ENCODE measurements around the gene OSTN.
"Not testable (repeated sequence)": the region's sequence is repeated elsewhere in the genome, so short reads cannot be mapped to it uniquely, and the experiment has no call there.

DNA sequence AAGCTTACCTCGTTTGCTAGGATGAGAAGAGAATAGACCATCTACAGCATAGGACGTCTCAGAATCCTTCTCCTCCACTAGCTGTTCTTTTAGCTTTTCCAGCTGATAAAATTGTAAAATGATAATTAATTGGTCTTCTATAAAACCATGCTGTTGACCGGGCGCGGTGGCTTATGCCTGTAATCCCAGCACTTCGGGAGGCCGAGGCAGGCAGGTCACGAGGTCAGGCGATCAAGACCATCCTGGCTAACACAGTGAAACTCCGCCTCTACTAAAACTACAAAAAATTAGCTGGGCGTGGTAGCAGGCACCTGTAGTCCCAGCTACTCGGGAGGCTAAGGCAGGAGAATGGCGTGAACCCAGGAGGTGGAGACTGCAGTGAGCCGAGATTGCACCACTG lies 76.2 kb downstream of the OSTN start:
- TF ChIP-seq, protein P1, sequence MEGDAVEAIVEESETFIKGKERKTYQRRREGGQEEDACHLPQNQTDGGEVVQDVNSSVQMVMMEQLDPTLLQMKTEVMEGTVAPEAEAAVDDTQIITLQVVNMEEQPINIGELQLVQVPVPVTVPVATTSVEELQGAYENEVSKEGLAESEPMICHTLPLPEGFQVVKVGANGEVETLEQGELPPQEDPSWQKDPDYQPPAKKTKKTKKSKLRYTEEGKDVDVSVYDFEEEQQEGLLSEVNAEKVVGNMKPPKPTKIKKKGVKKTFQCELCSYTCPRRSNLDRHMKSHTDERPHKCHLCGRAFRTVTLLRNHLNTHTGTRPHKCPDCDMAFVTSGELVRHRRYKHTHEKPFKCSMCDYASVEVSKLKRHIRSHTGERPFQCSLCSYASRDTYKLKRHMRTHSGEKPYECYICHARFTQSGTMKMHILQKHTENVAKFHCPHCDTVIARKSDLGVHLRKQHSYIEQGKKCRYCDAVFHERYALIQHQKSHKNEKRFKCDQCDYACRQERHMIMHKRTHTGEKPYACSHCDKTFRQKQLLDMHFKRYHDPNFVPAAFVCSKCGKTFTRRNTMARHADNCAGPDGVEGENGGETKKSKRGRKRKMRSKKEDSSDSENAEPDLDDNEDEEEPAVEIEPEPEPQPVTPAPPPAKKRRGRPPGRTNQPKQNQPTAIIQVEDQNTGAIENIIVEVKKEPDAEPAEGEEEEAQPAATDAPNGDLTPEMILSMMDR (IDR thresholded peaks at IDR 0.05): not testable (repeated sequence)
- not testable (repeated sequence) for TF ChIP-seq POLR2A (IDR thresholded peaks at IDR 0.05)
